ENCODE results near the gene SPC24.
"Not testable (repeated sequence)": the region's sequence is repeated elsewhere in the genome, so short reads cannot be mapped to it uniquely, and the experiment has no call there.

GRCh38 chr19:11121963-11122362 is 33.6 kb downstream of the SPC24 start:
- not testable (repeated sequence) for TF ChIP-seq CTCF (IDR thresholded peaks at IDR 0.05; ENCODE audit: insufficient read depth, low read length)
- TF ChIP-seq, protein P1, sequence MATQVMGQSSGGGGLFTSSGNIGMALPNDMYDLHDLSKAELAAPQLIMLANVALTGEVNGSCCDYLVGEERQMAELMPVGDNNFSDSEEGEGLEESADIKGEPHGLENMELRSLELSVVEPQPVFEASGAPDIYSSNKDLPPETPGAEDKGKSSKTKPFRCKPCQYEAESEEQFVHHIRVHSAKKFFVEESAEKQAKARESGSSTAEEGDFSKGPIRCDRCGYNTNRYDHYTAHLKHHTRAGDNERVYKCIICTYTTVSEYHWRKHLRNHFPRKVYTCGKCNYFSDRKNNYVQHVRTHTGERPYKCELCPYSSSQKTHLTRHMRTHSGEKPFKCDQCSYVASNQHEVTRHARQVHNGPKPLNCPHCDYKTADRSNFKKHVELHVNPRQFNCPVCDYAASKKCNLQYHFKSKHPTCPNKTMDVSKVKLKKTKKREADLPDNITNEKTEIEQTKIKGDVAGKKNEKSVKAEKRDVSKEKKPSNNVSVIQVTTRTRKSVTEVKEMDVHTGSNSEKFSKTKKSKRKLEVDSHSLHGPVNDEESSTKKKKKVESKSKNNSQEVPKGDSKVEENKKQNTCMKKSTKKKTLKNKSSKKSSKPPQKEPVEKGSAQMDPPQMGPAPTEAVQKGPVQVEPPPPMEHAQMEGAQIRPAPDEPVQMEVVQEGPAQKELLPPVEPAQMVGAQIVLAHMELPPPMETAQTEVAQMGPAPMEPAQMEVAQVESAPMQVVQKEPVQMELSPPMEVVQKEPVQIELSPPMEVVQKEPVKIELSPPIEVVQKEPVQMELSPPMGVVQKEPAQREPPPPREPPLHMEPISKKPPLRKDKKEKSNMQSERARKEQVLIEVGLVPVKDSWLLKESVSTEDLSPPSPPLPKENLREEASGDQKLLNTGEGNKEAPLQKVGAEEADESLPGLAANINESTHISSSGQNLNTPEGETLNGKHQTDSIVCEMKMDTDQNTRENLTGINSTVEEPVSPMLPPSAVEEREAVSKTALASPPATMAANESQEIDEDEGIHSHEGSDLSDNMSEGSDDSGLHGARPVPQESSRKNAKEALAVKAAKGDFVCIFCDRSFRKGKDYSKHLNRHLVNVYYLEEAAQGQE (IDR thresholded peaks at IDR 0.05; ENCODE audit: insufficient replicate concordance, low read depth) = not testable (repeated sequence)

All from HL-60 (cell line).